DND-41 (cell line): ENCODE results near the gene GBX1.
A peak's percentile ranks its signal among the peaks of the same experiment; 100 is the strongest.

Source experiments
- ATAC-seq: fragments of 200-7000 bp; cut with Tn5 transposase; 3 replicates; pipeline ENCODE4 v1.9.1; 2021; ENCODE audit warnings: low read depth; ENCODE audit not compliant: insufficient read depth
- DNase-seq: peaks from one replicate; pipeline ENCODE4 v3.0.0-alpha.2; 2020
- H2AFZ ChIP-seq: 2 replicates; pipeline ENCODE4 v1.6.0; 2012; ENCODE audit warnings: low read depth, low read length
- H3K27ac ChIP-seq: 2 replicates; pipeline ENCODE4 v1.5.1; 2012; ENCODE audit warnings: low read length, inconsistent platforms
- H3K27me3 ChIP-seq: fragments of 200-600 bp; sonication (generic); 2 replicates; pipeline ENCODE4 v1.6.0; 2012; ENCODE audit warnings: low read length, mild to moderate bottlenecking, inconsistent platforms; ENCODE audit not compliant: insufficient read depth, poor library complexity
- H3K36me3 ChIP-seq: 2 replicates; pipeline ENCODE4 v1.5.1; 2012; ENCODE audit warnings: low read length, inconsistent platforms; ENCODE audit not compliant: insufficient read depth
- H3K4me1 ChIP-seq: 2 replicates; pipeline ENCODE4 v1.5.1; 2012; ENCODE audit warnings: mild to moderate bottlenecking, low read length; ENCODE audit not compliant: insufficient read depth
- H3K4me2 ChIP-seq: 2 replicates; pipeline ENCODE4 v1.6.0; 2012; ENCODE audit warnings: mild to moderate bottlenecking, moderate library complexity, low read length, inconsistent platforms; ENCODE audit not compliant: insufficient read depth
- H3K4me3 ChIP-seq, 2 experiments: fragments of 200-600 bp in 1 of 2; shearing (Covaris generic) in 1 of 2; 2 replicates each; pipeline ENCODE4 v1.5.1; 2012 to 2016; ENCODE audit warnings: inconsistent platforms in 2 of 2, low read length in 2 of 2, mild to moderate bottlenecking in 2 of 2, low read depth in 1 of 2, moderate library complexity in 1 of 2
- H3K79me2 ChIP-seq: 2 replicates; pipeline ENCODE4 v1.6.0; 2012; ENCODE audit warnings: low read length, inconsistent platforms; ENCODE audit not compliant: insufficient read depth
- H3K9ac ChIP-seq: 2 replicates; pipeline ENCODE4 v1.6.0; 2012; ENCODE audit warnings: low read depth, mild to moderate bottlenecking, inconsistent platforms, low read length, moderate library complexity
- H3K9me3 ChIP-seq: 2 replicates; pipeline ENCODE4 v1.5.1; 2012; ENCODE audit warnings: low read length, moderate library complexity, mild to moderate bottlenecking, inconsistent platforms; ENCODE audit not compliant: insufficient read depth, severe bottlenecking
- H4K20me1 ChIP-seq: 2 replicates; pipeline ENCODE4 v1.6.0; 2012; ENCODE audit warnings: low read length; ENCODE audit not compliant: insufficient read depth
- EZH2 ChIP-seq: IDR thresholded peaks from 3 replicates; pipeline ENCODE4 v1.6.1; 2012; ENCODE audit warnings: borderline replicate concordance, low read depth, mild to moderate bottlenecking, moderate library complexity, low read length, inconsistent platforms; ENCODE audit not compliant: severe bottlenecking
- TF ChIP-seq, protein P1 (sequence below): IDR thresholded peaks from 2 replicates; pipeline ENCODE4 v1.5.1; 2012; ENCODE audit warnings: borderline replicate concordance, low read length, moderate library complexity, mild to moderate bottlenecking; ENCODE audit not compliant: poor library complexity, severe bottlenecking; ENCODE audit errors: extremely low read depth

GBX1 gene

DNA sequence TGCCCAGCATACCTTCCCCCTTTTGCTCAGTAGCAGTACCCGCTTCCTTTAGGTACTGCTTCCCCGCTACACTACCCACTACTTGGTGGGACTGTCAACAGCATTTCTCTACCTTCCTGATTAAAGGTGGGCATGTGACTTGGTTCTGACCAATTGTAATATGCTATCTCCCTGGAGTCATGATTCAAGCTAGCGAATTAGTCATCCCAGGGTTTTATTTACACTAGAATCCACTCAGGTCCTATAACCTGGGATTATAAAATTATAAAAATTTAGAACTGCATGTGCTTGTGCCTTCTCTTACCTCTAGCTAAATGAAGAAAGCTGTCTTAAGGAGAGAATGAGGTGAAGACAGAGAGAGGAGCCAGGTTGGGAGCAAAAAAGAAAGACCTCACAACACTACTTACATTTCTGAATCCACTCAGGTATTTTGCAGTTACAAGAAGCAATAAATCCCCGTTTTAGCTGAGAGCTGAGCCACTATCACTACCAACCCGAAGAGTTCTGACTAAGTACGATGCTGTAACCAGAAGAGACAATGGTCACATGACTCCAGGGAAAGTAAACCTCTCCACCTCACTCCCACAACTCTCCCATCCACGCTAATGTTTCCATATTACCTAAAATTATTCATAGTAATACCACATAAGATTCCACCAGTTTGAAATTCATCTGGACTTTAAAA lies 9.7 kb downstream of the GBX1 start:
- H3K4me3 ChIP-seq: no peak overlapping the region
- no peak overlapping the region for H2AFZ ChIP-seq
- no peaks in the 10 kb centered on the region for H3K9me3 ChIP-seq
- no peaks in the 10 kb centered on the region for H3K4me1 ChIP-seq
- peaks cover 43% of the 10 kb centered on the region for H3K27me3 ChIP-seq
- H3K27ac ChIP-seq: no peak overlapping the region
- no peak overlapping the region for H3K4me2 ChIP-seq
- no peak overlapping the region for H3K9ac ChIP-seq
- ATAC-seq (no peak), DNase-seq (no peak)
- no peaks in the 10 kb centered on the region for H3K79me2 ChIP-seq
- no peak for TF ChIP-seq EZH2
- TF ChIP-seq, protein P1, sequence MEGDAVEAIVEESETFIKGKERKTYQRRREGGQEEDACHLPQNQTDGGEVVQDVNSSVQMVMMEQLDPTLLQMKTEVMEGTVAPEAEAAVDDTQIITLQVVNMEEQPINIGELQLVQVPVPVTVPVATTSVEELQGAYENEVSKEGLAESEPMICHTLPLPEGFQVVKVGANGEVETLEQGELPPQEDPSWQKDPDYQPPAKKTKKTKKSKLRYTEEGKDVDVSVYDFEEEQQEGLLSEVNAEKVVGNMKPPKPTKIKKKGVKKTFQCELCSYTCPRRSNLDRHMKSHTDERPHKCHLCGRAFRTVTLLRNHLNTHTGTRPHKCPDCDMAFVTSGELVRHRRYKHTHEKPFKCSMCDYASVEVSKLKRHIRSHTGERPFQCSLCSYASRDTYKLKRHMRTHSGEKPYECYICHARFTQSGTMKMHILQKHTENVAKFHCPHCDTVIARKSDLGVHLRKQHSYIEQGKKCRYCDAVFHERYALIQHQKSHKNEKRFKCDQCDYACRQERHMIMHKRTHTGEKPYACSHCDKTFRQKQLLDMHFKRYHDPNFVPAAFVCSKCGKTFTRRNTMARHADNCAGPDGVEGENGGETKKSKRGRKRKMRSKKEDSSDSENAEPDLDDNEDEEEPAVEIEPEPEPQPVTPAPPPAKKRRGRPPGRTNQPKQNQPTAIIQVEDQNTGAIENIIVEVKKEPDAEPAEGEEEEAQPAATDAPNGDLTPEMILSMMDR: no peak
- no peaks in the 10 kb centered on the region for H3K36me3 ChIP-seq
- no peaks in the 10 kb centered on the region for H4K20me1 ChIP-seq

DNA sequence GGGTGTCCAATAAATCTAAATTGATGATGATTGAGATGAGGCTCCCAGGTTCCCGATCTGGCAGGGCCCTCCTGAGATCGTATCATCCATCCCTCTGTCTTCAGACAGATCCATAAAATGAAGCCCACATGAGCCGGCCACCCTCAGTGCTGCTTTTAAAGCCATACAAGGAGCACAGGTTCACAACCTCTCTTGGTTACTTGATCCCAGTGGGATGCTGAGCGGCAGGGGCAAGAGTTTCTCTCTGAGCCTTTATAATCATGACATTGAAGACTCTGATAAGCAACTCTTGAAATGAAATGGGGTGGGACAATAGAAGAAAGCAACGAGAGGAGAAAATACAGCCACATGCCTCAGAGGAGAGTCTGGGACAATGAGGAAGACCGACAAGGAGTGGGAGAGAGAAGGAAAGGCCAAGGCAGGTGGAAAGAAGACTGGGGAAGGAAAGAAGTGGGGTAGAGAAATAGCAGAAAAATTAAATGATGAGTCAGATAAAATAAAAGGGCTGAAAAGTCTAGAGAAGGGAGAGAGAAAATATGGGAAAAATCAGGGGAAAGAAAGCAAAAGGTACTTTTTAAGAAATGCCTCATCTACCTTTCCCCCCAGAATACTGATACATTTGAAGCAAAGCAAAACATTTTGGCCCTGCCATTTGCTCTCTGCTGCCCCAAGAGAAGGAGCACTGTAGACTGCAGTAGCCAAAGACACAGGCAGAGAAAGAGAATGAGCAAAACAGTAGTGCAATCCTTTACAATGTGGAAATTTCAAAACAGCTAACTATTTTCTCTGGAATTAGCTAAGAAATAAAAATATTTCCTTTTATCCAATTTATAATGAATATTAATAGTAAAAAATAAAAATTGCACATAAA lies 14.6 kb downstream of the GBX1 start:
- ATAC-seq: no peak
- H3K4me3 ChIP-seq: no peak overlapping the region
- DNase-seq: no peak
- no peak overlapping the region for H3K27ac ChIP-seq
- H3K27me3 ChIP-seq: peaks cover 55% of the 10 kb centered on the region
- H3K4me2 ChIP-seq: no peak overlapping the region
- TF ChIP-seq, protein P1: no peak
- peak; percentile 26 for TF ChIP-seq EZH2
- H3K79me2 ChIP-seq: no peaks in the 10 kb centered on the region
- H3K9ac ChIP-seq: no peak overlapping the region
- H2AFZ ChIP-seq: no peak overlapping the region
- no peaks in the 10 kb centered on the region for H3K9me3 ChIP-seq
- no peaks in the 10 kb centered on the region for H4K20me1 ChIP-seq
- no peaks in the 10 kb centered on the region for H3K36me3 ChIP-seq
- no peaks in the 10 kb centered on the region for H3K4me1 ChIP-seq

- Histone ChIP-seq H2AFZ (no peak overlapping the region), H3K9me3 (no peaks in the 10 kb centered on the region), H3K36me3 (no peaks in the 10 kb centered on the region), H3K4me3 (no peak overlapping the region), H3K27me3 (peaks cover 49% of the 10 kb centered on the region), H3K27ac (no peak overlapping the region), H4K20me1 (no peaks in the 10 kb centered on the region), H3K9ac (no peak overlapping the region), H3K4me1 (no peaks in the 10 kb centered on the region), H3K4me2 (no peak overlapping the region), H3K79me2 (no peaks in the 10 kb centered on the region)
- TF ChIP-seq, protein P1: no peak
- TF ChIP-seq EZH2: no peak
- ATAC-seq (no peak), DNase-seq (no peak)
Measured at GRCh38 chr7:151150388-151150787, 17.1 kb downstream of the GBX1 start.
